GM23338 (cell line): ENCODE data around the gene RIMS4. TPM values are rescaled to one million over a fixed set of nuclear protein-coding genes. Genes with fewer than 3 reads are reported as not detected.

Experiments
- ATAC-seq: fragments of 200-7000 bp; cut with Tn5 transposase; 3 replicates; pipeline ENCODE4 v1.9.1; 2020
- DNase-seq: peaks from one replicate; pipeline ENCODE4 v3.0.0-alpha.2; 2015; ENCODE audit warnings: low spot score
- H2AFZ ChIP-seq: fragments of 200-600 bp; sonication (generic); 2 replicates; pipeline ENCODE4 v1.8.0; 2016; ENCODE audit warnings: antibody characterized with exemption, mild to moderate bottlenecking, moderate library complexity
- H3F3A ChIP-seq: fragments of 200-600 bp; sonication (generic); replicated peaks from 2 replicates; pipeline ENCODE4 v1.8.0; 2017; ENCODE audit warnings: antibody characterized with exemption, mixed run types, low read depth
- H3K27ac ChIP-seq: fragments of 200-600 bp; sonication (generic); 2 replicates; pipeline ENCODE4 v1.6.1; 2016; ENCODE audit warnings: low read depth
- H3K27me3 ChIP-seq: fragments of 200-600 bp; sonication (generic); 2 replicates; pipeline ENCODE4 v1.8.0; 2016; ENCODE audit warnings: mild to moderate bottlenecking, mixed run types, moderate library complexity; ENCODE audit not compliant: insufficient read depth
- H3K36me3 ChIP-seq: fragments of 200-600 bp; sonication (generic); 2 replicates; pipeline ENCODE4 v1.8.0; 2016; ENCODE audit warnings: mild to moderate bottlenecking; ENCODE audit not compliant: insufficient read depth
- H3K4me1 ChIP-seq: fragments of 200-600 bp; sonication (generic); 2 replicates; pipeline ENCODE4 v1.8.0; 2016; ENCODE audit warnings: mild to moderate bottlenecking, moderate library complexity; ENCODE audit not compliant: insufficient read depth
- H3K4me2 ChIP-seq: fragments of 200-600 bp; sonication (generic); 2 replicates; pipeline ENCODE4 v1.7.1; 2017; ENCODE audit warnings: mixed run types
- H3K4me3 ChIP-seq: fragments of 200-600 bp; sonication (generic); 2 replicates; pipeline ENCODE4 v1.6.1; 2016; ENCODE audit warnings: mixed run types
- H3K79me2 ChIP-seq: fragments of 200-600 bp; sonication (generic); replicated peaks from 2 replicates; pipeline ENCODE4 v1.8.0; 2017; ENCODE audit warnings: mild to moderate bottlenecking; ENCODE audit not compliant: insufficient read depth
- H3K9me2 ChIP-seq: fragments of 200-600 bp; sonication (generic); 2 replicates; pipeline ENCODE4 v1.8.0; 2017; ENCODE audit not compliant: insufficient read depth
- H4K20me1 ChIP-seq: fragments of 200-600 bp; sonication (generic); replicated peaks from 2 replicates; pipeline ENCODE4 v1.8.0; 2017; ENCODE audit warnings: mild to moderate bottlenecking; ENCODE audit not compliant: insufficient read depth
- H3K27ac Mint-ChIP-seq: 2 replicates; pipeline ENCODE4 v1.8.0; 2020; ENCODE audit warnings: inconsistent platforms, mild to moderate bottlenecking, moderate library complexity, mixed read lengths
- H3K27me3 Mint-ChIP-seq: 3 replicates; pipeline ENCODE4 v1.8.0; 2022; ENCODE audit warnings: low read depth, mild to moderate bottlenecking, moderate library complexity, mixed read lengths, inconsistent platforms; ENCODE audit not compliant: insufficient read depth, poor library complexity
- H3K36me3 Mint-ChIP-seq: 3 replicates; pipeline ENCODE4 v1.8.0; 2021; ENCODE audit warnings: low read depth, mild to moderate bottlenecking, inconsistent platforms, moderate library complexity, mixed read lengths
- H3K4me1 Mint-ChIP-seq: 3 replicates; pipeline ENCODE4 v1.8.0; 2020; ENCODE audit warnings: mild to moderate bottlenecking, inconsistent platforms, mixed read lengths
- H3K4me3 Mint-ChIP-seq: 3 replicates; pipeline ENCODE4 v1.8.0; 2021; ENCODE audit warnings: moderate library complexity, mild to moderate bottlenecking, inconsistent platforms, mixed read lengths
- H3K9me3 Mint-ChIP-seq: 3 replicates; pipeline ENCODE4 v1.8.0; 2020; ENCODE audit warnings: moderate library complexity, mild to moderate bottlenecking, inconsistent platforms, mixed read lengths
- CREB1 ChIP-seq: fragments of 250-450 bp; sonication (Bioruptor Pico); IDR thresholded peaks from 2 replicates; pipeline ENCODE4 v1.5.0; 2020; ENCODE audit warnings: low read depth, mild to moderate bottlenecking, moderate library complexity
- EZH2 ChIP-seq: fragments of 200-600 bp; sonication (generic); IDR thresholded peaks from one replicate; pipeline ENCODE4 v1.8.0; 2017; ENCODE audit warnings: antibody characterized with exemption, mild to moderate bottlenecking, low read depth; ENCODE audit not compliant: unreplicated experiment
- EZH2phosphoT487 ChIP-seq: fragments of 200-600 bp; sonication (generic); IDR thresholded peaks from one replicate; pipeline ENCODE4 v1.8.1; 2018; ENCODE audit warnings: antibody characterized with exemption; ENCODE audit not compliant: unreplicated experiment
- JUNB ChIP-seq: IDR thresholded peaks from one replicate; pipeline ENCODE4 v1.6.1; 2016; ENCODE audit warnings: antibody characterized with exemption; ENCODE audit not compliant: unreplicated experiment
- NANOG ChIP-seq: IDR thresholded peaks from 2 replicates; pipeline ENCODE4 v1.6.1; 2016; ENCODE audit warnings: antibody characterized with exemption, borderline replicate concordance
- POLR2AphosphoS5 ChIP-seq: IDR thresholded peaks from 2 replicates; pipeline ENCODE4 v1.6.1; 2016; ENCODE audit warnings: antibody characterized with exemption, low read depth
- STAT1 ChIP-seq: IDR thresholded peaks from one replicate; pipeline ENCODE4 v1.6.1; 2016; ENCODE audit warnings: antibody characterized with exemption; ENCODE audit not compliant: unreplicated experiment
- ZNF114 ChIP-seq: fragments of 250-450 bp; sonication (Bioruptor Pico); IDR thresholded peaks from 2 replicates; pipeline ENCODE4 v1.5.0; 2020; ENCODE audit warnings: mild to moderate bottlenecking, moderate library complexity
- ZNF331 ChIP-seq: fragments of 250-450 bp; sonication (Bioruptor Pico); IDR thresholded peaks from 2 replicates; pipeline ENCODE4 v1.5.0; 2020; ENCODE audit warnings: low read depth, mild to moderate bottlenecking, moderate library complexity
- polyA plus RNA-seq: library from polyadenylated mRNA; unstranded; fragments of >200 nt; fragmentation: Nextera tagmentation; extraction: Ambion mirVana; gene quantifications from 2 replicates; pipeline ENCODE4 v1.2.1, GENCODE V29; 2016
- total RNA-seq: library from RNA; depleted of rRNA; stranded (reverse); fragments of >200 nt; shearing (Covaris generic); gene quantifications from 2 replicates; pipeline ENCODE4 v1.2.3, GENCODE V29; 2014
- TF ChIP-seq, protein P1 (sequence below): fragments of 250-450 bp; sonication (Bioruptor Pico); IDR thresholded peaks from 2 replicates; pipeline ENCODE4 v1.5.0; 2020; ENCODE audit warnings: mild to moderate bottlenecking, moderate library complexity
- TF ChIP-seq, protein P2 (sequence below): IDR thresholded peaks from one replicate; pipeline ENCODE4 v1.6.1; 2018; ENCODE audit warnings: antibody characterized with exemption; ENCODE audit not compliant: unreplicated experiment
- TF ChIP-seq, protein P3 (sequence below), 2 experiments: fragments of 200-600 bp in 1 of 2; sonication (generic) in 1 of 2; conservative IDR thresholded peaks; 2 replicates each; pipeline versions ENCODE4 v1.5.1 to v1.6.1; 2016 to 2017; ENCODE audit warnings: antibody characterized with exemption in 2 of 2, low read depth in 2 of 2, mild to moderate bottlenecking in 2 of 2, moderate library complexity in 1 of 2
- TF ChIP-seq, protein P4 (sequence below): IDR thresholded peaks from 2 replicates; pipeline ENCODE4 v1.6.1; 2016; ENCODE audit warnings: antibody characterized with exemption

RIMS4 gene
- total and polyA plus RNA-seq, 2 experiments from 2014 or later: 3.5 to 39.7 TPM

DNA sequence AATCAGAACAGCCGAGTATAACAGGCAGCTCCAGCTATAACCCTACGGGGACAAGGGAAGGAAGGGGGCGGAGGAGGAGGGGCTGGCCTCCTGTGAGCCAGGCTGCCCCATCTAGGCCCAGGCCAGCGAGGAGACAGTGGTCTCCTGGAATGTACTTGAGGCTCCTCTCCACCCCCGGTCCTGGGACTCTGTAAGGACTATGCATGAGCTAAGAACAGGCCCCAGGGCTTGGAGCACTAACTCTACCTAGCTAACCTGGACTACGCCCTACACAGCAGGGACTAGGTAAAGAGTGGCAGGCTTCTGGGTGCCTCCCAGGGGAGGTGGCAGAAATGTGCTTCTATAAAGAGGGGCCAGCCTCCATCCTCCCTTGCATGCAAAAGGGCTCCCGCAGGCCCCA, 55.8 kb downstream of the RIMS4 start:
- peaks cover 8% of the 10 kb centered on the region; the same call in 2 of the 3 replicates for H3K36me3 Mint-ChIP-seq
- Histone ChIP-seq H3K4me2 (no peak overlapping the region), H3K4me1 (0 out of 2 replicates have a peak, but pooled peaks cover 3% of the 10 kb centered on the region), H2AFZ (no peak overlapping the region), H3K36me3 (no peaks in the 10 kb centered on the region), H3K79me2 (no peaks in the 10 kb centered on the region), H3K27me3 (no peaks in the 10 kb centered on the region), H3K4me3 (no peak overlapping the region), H3K27ac (no peak overlapping the region), H3K9me2 (no peaks in the 10 kb centered on the region), H3F3A (no peaks in the 10 kb centered on the region), H4K20me1 (no peaks in the 10 kb centered on the region; the same call in 1 of the 2 replicates)
- ATAC-seq (peak; percentile 9; the same call in 1 of the 3 replicates), DNase-seq (no peak)
- no peak for TF ChIP-seq POLR2AphosphoS5
- TF ChIP-seq, protein P1, sequence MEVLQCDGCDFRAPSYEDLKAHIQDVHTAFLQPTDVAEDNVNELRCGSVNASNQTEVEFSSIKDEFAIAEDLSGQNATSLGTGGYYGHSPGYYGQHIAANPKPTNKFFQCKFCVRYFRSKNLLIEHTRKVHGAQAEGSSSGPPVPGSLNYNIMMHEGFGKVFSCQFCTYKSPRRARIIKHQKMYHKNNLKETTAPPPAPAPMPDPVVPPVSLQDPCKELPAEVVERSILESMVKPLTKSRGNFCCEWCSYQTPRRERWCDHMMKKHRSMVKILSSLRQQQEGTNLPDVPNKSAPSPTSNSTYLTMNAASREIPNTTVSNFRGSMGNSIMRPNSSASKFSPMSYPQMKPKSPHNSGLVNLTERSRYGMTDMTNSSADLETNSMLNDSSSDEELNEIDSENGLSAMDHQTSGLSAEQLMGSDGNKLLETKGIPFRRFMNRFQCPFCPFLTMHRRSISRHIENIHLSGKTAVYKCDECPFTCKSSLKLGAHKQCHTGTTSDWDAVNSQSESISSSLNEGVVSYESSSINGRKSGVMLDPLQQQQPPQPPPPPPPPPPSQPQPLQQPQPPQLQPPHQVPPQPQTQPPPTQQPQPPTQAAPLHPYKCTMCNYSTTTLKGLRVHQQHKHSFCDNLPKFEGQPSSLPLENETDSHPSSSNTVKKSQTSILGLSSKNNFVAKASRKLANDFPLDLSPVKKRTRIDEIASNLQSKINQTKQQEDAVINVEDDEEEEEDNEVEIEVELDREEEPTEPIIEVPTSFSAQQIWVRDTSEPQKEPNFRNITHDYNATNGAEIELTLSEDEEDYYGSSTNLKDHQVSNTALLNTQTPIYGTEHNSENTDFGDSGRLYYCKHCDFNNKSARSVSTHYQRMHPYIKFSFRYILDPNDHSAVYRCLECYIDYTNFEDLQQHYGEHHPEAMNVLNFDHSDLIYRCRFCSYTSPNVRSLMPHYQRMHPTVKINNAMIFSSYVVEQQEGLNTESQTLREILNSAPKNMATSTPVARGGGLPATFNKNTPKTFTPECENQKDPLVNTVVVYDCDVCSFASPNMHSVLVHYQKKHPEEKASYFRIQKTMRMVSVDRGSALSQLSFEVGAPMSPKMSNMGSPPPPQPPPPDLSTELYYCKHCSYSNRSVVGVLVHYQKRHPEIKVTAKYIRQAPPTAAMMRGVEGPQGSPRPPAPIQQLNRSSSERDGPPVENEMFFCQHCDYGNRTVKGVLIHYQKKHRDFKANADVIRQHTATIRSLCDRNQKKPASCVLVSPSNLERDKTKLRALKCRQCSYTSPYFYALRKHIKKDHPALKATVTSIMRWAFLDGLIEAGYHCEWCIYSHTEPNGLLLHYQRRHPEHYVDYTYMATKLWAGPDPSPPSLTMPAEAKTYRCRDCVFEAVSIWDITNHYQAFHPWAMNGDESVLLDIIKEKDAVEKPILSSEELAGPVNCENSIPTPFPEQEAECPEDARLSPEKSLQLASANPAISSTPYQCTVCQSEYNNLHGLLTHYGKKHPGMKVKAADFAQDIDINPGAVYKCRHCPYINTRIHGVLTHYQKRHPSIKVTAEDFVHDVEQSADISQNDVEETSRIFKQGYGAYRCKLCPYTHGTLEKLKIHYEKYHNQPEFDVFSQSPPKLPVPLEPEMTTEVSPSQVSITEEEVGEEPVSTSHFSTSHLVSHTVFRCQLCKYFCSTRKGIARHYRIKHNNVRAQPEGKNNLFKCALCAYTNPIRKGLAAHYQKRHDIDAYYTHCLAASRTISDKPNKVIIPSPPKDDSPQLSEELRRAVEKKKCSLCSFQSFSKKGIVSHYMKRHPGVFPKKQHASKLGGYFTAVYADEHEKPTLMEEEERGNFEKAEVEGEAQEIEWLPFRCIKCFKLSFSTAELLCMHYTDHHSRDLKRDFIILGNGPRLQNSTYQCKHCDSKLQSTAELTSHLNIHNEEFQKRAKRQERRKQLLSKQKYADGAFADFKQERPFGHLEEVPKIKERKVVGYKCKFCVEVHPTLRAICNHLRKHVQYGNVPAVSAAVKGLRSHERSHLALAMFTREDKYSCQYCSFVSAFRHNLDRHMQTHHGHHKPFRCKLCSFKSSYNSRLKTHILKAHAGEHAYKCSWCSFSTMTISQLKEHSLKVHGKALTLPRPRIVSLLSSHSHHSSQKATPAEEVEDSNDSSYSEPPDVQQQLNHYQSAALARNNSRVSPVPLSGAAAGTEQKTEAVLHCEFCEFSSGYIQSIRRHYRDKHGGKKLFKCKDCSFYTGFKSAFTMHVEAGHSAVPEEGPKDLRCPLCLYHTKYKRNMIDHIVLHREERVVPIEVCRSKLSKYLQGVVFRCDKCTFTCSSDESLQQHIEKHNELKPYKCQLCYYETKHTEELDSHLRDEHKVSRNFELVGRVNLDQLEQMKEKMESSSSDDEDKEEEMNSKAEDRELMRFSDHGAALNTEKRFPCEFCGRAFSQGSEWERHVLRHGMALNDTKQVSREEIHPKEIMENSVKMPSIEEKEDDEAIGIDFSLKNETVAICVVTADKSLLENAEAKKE (CRISPR knock-in tag): no peak
- TF ChIP-seq, protein P2, sequence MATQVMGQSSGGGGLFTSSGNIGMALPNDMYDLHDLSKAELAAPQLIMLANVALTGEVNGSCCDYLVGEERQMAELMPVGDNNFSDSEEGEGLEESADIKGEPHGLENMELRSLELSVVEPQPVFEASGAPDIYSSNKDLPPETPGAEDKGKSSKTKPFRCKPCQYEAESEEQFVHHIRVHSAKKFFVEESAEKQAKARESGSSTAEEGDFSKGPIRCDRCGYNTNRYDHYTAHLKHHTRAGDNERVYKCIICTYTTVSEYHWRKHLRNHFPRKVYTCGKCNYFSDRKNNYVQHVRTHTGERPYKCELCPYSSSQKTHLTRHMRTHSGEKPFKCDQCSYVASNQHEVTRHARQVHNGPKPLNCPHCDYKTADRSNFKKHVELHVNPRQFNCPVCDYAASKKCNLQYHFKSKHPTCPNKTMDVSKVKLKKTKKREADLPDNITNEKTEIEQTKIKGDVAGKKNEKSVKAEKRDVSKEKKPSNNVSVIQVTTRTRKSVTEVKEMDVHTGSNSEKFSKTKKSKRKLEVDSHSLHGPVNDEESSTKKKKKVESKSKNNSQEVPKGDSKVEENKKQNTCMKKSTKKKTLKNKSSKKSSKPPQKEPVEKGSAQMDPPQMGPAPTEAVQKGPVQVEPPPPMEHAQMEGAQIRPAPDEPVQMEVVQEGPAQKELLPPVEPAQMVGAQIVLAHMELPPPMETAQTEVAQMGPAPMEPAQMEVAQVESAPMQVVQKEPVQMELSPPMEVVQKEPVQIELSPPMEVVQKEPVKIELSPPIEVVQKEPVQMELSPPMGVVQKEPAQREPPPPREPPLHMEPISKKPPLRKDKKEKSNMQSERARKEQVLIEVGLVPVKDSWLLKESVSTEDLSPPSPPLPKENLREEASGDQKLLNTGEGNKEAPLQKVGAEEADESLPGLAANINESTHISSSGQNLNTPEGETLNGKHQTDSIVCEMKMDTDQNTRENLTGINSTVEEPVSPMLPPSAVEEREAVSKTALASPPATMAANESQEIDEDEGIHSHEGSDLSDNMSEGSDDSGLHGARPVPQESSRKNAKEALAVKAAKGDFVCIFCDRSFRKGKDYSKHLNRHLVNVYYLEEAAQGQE: no peak
- TF ChIP-seq, protein P3, sequence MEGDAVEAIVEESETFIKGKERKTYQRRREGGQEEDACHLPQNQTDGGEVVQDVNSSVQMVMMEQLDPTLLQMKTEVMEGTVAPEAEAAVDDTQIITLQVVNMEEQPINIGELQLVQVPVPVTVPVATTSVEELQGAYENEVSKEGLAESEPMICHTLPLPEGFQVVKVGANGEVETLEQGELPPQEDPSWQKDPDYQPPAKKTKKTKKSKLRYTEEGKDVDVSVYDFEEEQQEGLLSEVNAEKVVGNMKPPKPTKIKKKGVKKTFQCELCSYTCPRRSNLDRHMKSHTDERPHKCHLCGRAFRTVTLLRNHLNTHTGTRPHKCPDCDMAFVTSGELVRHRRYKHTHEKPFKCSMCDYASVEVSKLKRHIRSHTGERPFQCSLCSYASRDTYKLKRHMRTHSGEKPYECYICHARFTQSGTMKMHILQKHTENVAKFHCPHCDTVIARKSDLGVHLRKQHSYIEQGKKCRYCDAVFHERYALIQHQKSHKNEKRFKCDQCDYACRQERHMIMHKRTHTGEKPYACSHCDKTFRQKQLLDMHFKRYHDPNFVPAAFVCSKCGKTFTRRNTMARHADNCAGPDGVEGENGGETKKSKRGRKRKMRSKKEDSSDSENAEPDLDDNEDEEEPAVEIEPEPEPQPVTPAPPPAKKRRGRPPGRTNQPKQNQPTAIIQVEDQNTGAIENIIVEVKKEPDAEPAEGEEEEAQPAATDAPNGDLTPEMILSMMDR (conservative IDR thresholded peaks at IDR 0.05; ENCODE audit: low read depth in 2 of 2): no peak
- no peak for TF ChIP-seq ZNF331
- TF ChIP-seq CREB1 (CRISPR knock-in tag): no peak
- no peak for TF ChIP-seq NANOG
- no peak for TF ChIP-seq EZH2phosphoT487
- TF ChIP-seq, protein P4, sequence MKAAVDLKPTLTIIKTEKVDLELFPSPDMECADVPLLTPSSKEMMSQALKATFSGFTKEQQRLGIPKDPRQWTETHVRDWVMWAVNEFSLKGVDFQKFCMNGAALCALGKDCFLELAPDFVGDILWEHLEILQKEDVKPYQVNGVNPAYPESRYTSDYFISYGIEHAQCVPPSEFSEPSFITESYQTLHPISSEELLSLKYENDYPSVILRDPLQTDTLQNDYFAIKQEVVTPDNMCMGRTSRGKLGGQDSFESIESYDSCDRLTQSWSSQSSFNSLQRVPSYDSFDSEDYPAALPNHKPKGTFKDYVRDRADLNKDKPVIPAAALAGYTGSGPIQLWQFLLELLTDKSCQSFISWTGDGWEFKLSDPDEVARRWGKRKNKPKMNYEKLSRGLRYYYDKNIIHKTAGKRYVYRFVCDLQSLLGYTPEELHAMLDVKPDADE: no peak
- TF ChIP-seq EZH2: no peak
- TF ChIP-seq JUNB: no peak
- no peak for TF ChIP-seq STAT1
- TF ChIP-seq ZNF114 (CRISPR knock-in tag): no peak
- no peaks in the 10 kb centered on the region for H3K9me3 Mint-ChIP-seq
- H3K27ac Mint-ChIP-seq: no peak overlapping the region
- no peak overlapping the region for H3K4me3 Mint-ChIP-seq
- H3K4me1 Mint-ChIP-seq: peaks cover 7% of the 10 kb centered on the region; the same call in 2 of the 3 replicates
- peaks cover 12% of the 10 kb centered on the region for H3K27me3 Mint-ChIP-seq
